H9 (cell line): Measurements from ENCODE around the gene NTRK3. TPM values are rescaled to one million over a fixed set of nuclear protein-coding genes. Genes with fewer than 3 reads are reported as not detected.

Experiments
- DNase-seq: peaks from one replicate; pipeline ENCODE4 v3.0.0-alpha.2; 2017
- H2AFZ ChIP-seq: one replicate; pipeline ENCODE4 v1.6.1; 2013; ENCODE audit warnings: mild to moderate bottlenecking, low read length, control low read depth, moderate library complexity
- H2AK5ac ChIP-seq: 2 replicates; pipeline ENCODE4 v1.6.1; 2013; ENCODE audit warnings: low read length, control low read depth, mixed read lengths; ENCODE audit not compliant: insufficient read length
- H2BK120ac ChIP-seq: one replicate; pipeline ENCODE4 v1.6.1; 2013; ENCODE audit warnings: low read depth, mild to moderate bottlenecking, low read length, control low read depth, inconsistent platforms; ENCODE audit not compliant: poor library complexity, severe bottlenecking
- H2BK12ac ChIP-seq: 2 replicates; pipeline ENCODE4 v1.6.1; 2013; ENCODE audit warnings: low read length, control low read depth, mixed read lengths, low read depth; ENCODE audit not compliant: insufficient read length
- H2BK15ac ChIP-seq: 2 replicates; pipeline ENCODE4 v1.6.1; 2013; ENCODE audit warnings: low read depth, low read length, control low read depth
- H2BK20ac ChIP-seq: one replicate; pipeline ENCODE4 v1.6.1; 2013; ENCODE audit warnings: low read depth, mild to moderate bottlenecking, low read length, control low read depth, inconsistent platforms; ENCODE audit not compliant: poor library complexity, severe bottlenecking
- H2BK5ac ChIP-seq: 2 replicates; pipeline ENCODE4 v1.6.1; 2013; ENCODE audit warnings: low read length, control low read depth, mixed read lengths; ENCODE audit not compliant: insufficient read length
- H3K14ac ChIP-seq: 2 replicates; pipeline ENCODE4 v1.6.1; 2013; ENCODE audit warnings: low read length, control low read depth; ENCODE audit not compliant: insufficient read depth
- H3K18ac ChIP-seq: 2 replicates; pipeline ENCODE4 v1.6.1; 2013; ENCODE audit warnings: low read depth, mild to moderate bottlenecking, mixed read lengths, low read length, control low read depth; ENCODE audit not compliant: insufficient read length
- H3K23ac ChIP-seq: 2 replicates; pipeline ENCODE4 v1.6.1; 2013; ENCODE audit warnings: low read length, control low read depth, mixed read lengths, low read depth; ENCODE audit not compliant: insufficient read length
- H3K23me2 ChIP-seq: 2 replicates; pipeline ENCODE4 v1.6.1; 2013; ENCODE audit warnings: low read depth, mild to moderate bottlenecking, mixed read lengths, low read length, control low read depth; ENCODE audit not compliant: insufficient read length, poor library complexity, severe bottlenecking
- H3K27ac ChIP-seq: 2 replicates; pipeline ENCODE4 v1.5.1; 2013; ENCODE audit warnings: low read length, control low read depth, mixed read lengths, low read depth; ENCODE audit not compliant: insufficient read length
- H3K27me3 ChIP-seq: 2 replicates; pipeline ENCODE4 v1.6.1; 2013; ENCODE audit warnings: low read length, control low read depth, inconsistent platforms; ENCODE audit not compliant: insufficient read depth
- H3K4ac ChIP-seq: 2 replicates; pipeline ENCODE4 v1.6.1; 2013; ENCODE audit warnings: low read depth, mild to moderate bottlenecking, control low read depth, inconsistent platforms, low read length, moderate library complexity
- H3K4me1 ChIP-seq: 2 replicates; pipeline ENCODE4 v1.6.1; 2013; ENCODE audit warnings: low read length, control low read depth, inconsistent platforms; ENCODE audit not compliant: insufficient read depth
- H3K4me2 ChIP-seq: 2 replicates; pipeline ENCODE4 v1.6.1; 2013; ENCODE audit warnings: low read length, control low read depth, mixed read lengths; ENCODE audit not compliant: insufficient read length, insufficient read depth
- H3K56ac ChIP-seq: 2 replicates; pipeline ENCODE4 v1.6.1; 2013; ENCODE audit warnings: low read depth, mild to moderate bottlenecking, mixed read lengths, low read length, control low read depth; ENCODE audit not compliant: insufficient read length
- H3K79me1 ChIP-seq: 2 replicates; pipeline ENCODE4 v1.6.1; 2013; ENCODE audit warnings: low read depth, mild to moderate bottlenecking, moderate library complexity, low read length, control low read depth, inconsistent platforms; ENCODE audit not compliant: insufficient read depth, poor library complexity, severe bottlenecking
- H3K79me2 ChIP-seq: 2 replicates; pipeline ENCODE4 v1.6.1; 2013; ENCODE audit warnings: low read length, control low read depth, inconsistent platforms; ENCODE audit not compliant: insufficient read depth
- H3K9ac ChIP-seq: 2 replicates; pipeline ENCODE4 v1.6.1; 2013; ENCODE audit warnings: low read length, control low read depth, mixed read lengths; ENCODE audit not compliant: insufficient read length; ENCODE audit errors: extremely low read depth
- H3K9me3 ChIP-seq: one replicate; pipeline ENCODE4 v1.6.1; 2013; ENCODE audit warnings: low read depth, low read length, inconsistent platforms; ENCODE audit not compliant: control insufficient read depth
- H3T11ph ChIP-seq: one replicate; pipeline ENCODE4 v1.6.1; 2013; ENCODE audit warnings: mild to moderate bottlenecking, low read length, control low read depth, inconsistent platforms
- H4K20me1 ChIP-seq: one replicate; pipeline ENCODE4 v1.6.1; 2013; ENCODE audit not compliant: control insufficient read depth, insufficient read length, insufficient read depth
- H4K5ac ChIP-seq: 2 replicates; pipeline ENCODE4 v1.6.1; 2013; ENCODE audit warnings: low read depth, mild to moderate bottlenecking, mixed read lengths, low read length, control low read depth; ENCODE audit not compliant: insufficient read length
- H4K8ac ChIP-seq: replicated peaks from 2 replicates; pipeline ENCODE4 v1.6.1; 2013; ENCODE audit warnings: low read length, control low read depth, mixed read lengths, low read depth; ENCODE audit not compliant: insufficient read length
- H4K91ac ChIP-seq: 2 replicates; pipeline ENCODE4 v1.6.1; 2013; ENCODE audit warnings: low read depth, mild to moderate bottlenecking, moderate library complexity, mixed read lengths, low read length, control low read depth; ENCODE audit not compliant: insufficient read length
- H3K27ac Mint-ChIP-seq, 3 experiments: 2 replicates in 2 of 3; 3 replicates in 1 of 3; pipeline ENCODE4 v1.8.0; 2020 to 2021; ENCODE audit warnings: mixed read lengths in 3 of 3, mild to moderate bottlenecking in 1 of 3, moderate library complexity in 1 of 3
- H3K27me3 Mint-ChIP-seq: 2 replicates; pipeline ENCODE4 v1.8.0; 2021; ENCODE audit warnings: low read depth, mild to moderate bottlenecking, moderate library complexity, mixed read lengths
- H3K36me3 Mint-ChIP-seq, 3 experiments: 2 replicates in 2 of 3; 3 replicates in 1 of 3; pipeline ENCODE4 v1.8.0; 2020 to 2021; ENCODE audit warnings: low read depth in 3 of 3, mixed read lengths in 3 of 3; ENCODE audit not compliant: insufficient read depth in 1 of 3
- H3K4me1 Mint-ChIP-seq, 2 experiments: 2 replicates each; pipeline ENCODE4 v1.8.0; 2020; ENCODE audit warnings: mixed read lengths in 2 of 2
- H3K4me3 Mint-ChIP-seq, 2 experiments: 2 replicates in 1 of 2; 3 replicates in 1 of 2; pipeline ENCODE4 v1.8.0; 2020 to 2021; ENCODE audit warnings: mild to moderate bottlenecking in 2 of 2, mixed read lengths in 2 of 2, moderate library complexity in 1 of 2
- H3K9me3 Mint-ChIP-seq, 2 experiments: 2 replicates in 1 of 2; 3 replicates in 1 of 2; pipeline ENCODE4 v1.8.0; 2020; ENCODE audit warnings: mild to moderate bottlenecking in 2 of 2, mixed read lengths in 2 of 2, moderate library complexity in 1 of 2
- CTCF ChIP-seq: fragments of 200-600 bp; sonication (generic); conservative IDR thresholded peaks from 3 replicates; pipeline ENCODE4 v1.8.0; 2021; ENCODE audit warnings: antibody characterized with exemption, mild to moderate bottlenecking
- WGBS: extraction: QIAGEN DNeasy Blood & Tissue Kit; methylation state at CpG from one replicate; pipeline ENCODE4 v1.1.7; 2013; ENCODE audit warnings: missing lambda C conversion rate, low lambda C conversion rate, mixed read lengths; ENCODE audit not compliant: insufficient read length; ENCODE audit errors: extremely low coverage; 5-methylcytosine and 5-hydroxymethylcytosine counted together
- total RNA-seq: library from RNA; stranded (reverse); gene quantifications from 2 replicates; pipeline ENCODE4 v1.2.1, GENCODE V29; 2021

NTRK3 gene
- total RNA-seq, 1 experiment from 2014 or later, result 2.5 TPM

GRCh38 chr15:87940768-87941167, 315.8 kb downstream of the NTRK3 start:
- no peak overlapping the region for H3K27ac Mint-ChIP-seq
- no CpG with 5 or more reads among the region's 2 CpGs for WGBS

More at GRCh38 chr15:87940768-87941167, 315.8 kb downstream of the NTRK3 start:
- no peak overlapping the region for H2BK12ac ChIP-seq
- Mint-ChIP-seq H3K36me3 (no peaks in the 10 kb centered on the region), H3K4me1 (peaks cover 0 to 3% of the 10 kb centered on the region in 2 experiments; a peak in 3 of 4 replicates), H3K9me3 (no peaks in the 10 kb centered on the region; a peak in 1 of 5 replicates), H3K4me3 (no peak overlapping the region), H3K27me3 (peaks cover 4% of the 10 kb centered on the region)
- H3K79me1 ChIP-seq, result no peaks in the 10 kb centered on the region
- H4K5ac ChIP-seq, result no peak overlapping the region
- no peak overlapping the region for H2BK5ac ChIP-seq
- H3K4me1 ChIP-seq, result no peaks in the 10 kb centered on the region
- no peak overlapping the region for H3K4me2 ChIP-seq
- no peak overlapping the region for H2BK15ac ChIP-seq
- no peak overlapping the region for H3K56ac ChIP-seq
- no peak overlapping the region for H3T11ph ChIP-seq
- no peak overlapping the region for H4K91ac ChIP-seq
- no peak overlapping the region for H2AFZ ChIP-seq
- no peak overlapping the region for H2AK5ac ChIP-seq
- no peak overlapping the region for H3K27ac ChIP-seq
- TF ChIP-seq CTCF, result no peak
- H3K79me2 ChIP-seq, result no peaks in the 10 kb centered on the region
- no peaks in the 10 kb centered on the region for H3K27me3 ChIP-seq
- no peak overlapping the region for H3K9ac ChIP-seq
- no peak overlapping the region for H2BK120ac ChIP-seq
- no peaks in the 10 kb centered on the region for H4K20me1 ChIP-seq
- no peaks in the 10 kb centered on the region for H3K23me2 ChIP-seq
- H3K9me3 ChIP-seq, result no peaks in the 10 kb centered on the region
- no peak overlapping the region for H4K8ac ChIP-seq
- H2BK20ac ChIP-seq, result no peak overlapping the region
- no peak for DNase-seq
- no peak overlapping the region for H3K23ac ChIP-seq
- no peak overlapping the region for H3K4ac ChIP-seq
- no peak overlapping the region for H3K18ac ChIP-seq
- no peak overlapping the region for H3K14ac ChIP-seq
